Stimulated activated CD8-positive, alpha-beta memory T cell treated with anti-CD3 and anti-CD28 coated beads, Interleukin-2, amount 100 ng/mL, for 48 hours (primary cell): ENCODE results near the gene IFIT1B.
"Not testable (repeated sequence)": the region's sequence is repeated elsewhere in the genome, so short reads cannot be mapped to it uniquely, and the experiment has no call there.

Experiments used
- DNase-seq, 2 donors: peaks; one replicate each; pipeline ENCODE4 v3.0.0-alpha.2; 2020; ENCODE audit warnings: low read depth in 2 of 2

Gene IFIT1B

DNA sequence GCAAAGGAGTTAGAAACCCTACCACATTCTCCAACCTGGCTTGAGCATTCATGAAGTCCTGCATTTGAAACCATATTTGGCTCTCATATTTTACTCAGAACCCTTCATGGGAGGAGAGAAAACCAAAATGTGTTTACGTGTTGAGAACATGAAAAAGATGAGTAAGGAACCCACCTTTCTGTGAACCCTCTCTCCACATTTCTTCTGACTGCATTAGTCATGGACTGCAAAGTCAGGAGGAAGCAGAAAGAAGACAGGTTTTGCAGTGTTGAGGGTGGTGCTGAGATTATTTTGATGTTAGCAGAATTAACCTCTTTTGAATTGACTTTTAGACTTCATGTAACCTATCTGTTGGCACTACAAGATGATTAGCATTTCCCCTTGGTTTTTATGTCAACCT, 4.9 kb downstream of the IFIT1B start:
- no peak for DNase-seq

DNA sequence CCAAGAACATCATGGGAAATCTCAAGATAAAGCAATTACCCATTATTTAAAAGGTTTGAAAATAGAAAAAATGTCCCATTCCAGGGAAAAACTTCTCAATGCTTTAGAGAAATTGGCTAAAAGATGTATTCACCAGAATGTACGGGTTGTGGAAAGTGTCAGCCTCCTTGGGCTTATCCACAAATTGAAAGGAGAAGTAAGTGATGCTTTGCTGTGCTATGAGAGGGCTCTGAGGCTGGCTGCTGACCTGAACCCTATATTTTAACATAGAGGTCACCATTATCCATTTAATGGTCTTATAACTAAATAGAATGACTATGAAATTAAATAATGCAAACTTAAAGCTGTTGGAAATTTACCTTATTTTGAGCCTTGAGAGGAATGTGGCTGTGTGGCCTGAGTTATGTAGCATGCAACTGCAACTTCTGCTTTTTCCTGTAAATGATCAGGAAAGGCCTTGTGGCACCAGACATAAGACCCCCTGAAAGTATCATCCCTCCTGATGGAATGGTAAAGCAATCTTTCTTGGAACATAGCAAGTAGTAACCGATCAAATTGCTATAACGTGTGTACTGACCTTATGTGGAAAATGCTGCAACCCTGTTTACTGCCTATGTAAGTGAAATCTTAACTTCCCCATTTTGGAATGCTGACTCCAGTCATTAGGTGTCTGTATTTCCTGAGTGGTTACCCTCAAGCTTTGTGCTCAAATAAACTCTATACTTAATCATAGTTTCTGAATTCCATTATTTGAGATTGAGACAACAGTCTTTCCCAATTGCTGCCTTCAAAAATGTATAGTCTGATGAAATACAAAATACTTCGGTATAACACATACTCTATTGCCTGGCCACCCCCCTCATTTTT, 6.9 kb downstream of the IFIT1B start:
- DNase-seq, result no peak

DNA sequence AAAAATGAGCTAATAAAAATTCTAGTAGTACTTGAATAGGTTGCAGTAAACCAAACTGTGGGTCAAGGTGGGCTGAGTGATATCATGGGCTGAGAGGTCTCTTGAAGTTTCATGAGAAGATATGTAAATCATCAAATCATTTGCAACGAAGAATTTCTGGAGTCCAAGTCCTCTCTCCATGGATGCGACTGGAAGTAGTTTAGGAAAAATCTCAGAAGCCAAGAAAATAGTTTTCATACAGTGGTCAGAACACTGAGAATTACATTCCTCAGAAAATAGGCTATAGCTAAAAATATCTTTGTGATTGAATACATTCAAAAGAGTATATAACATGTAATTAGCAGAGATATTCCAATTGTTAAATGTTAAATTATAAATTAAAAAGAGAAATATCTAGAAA, 10.9 kb downstream of the IFIT1B start:
- DNase-seq, result no peak

DNA sequence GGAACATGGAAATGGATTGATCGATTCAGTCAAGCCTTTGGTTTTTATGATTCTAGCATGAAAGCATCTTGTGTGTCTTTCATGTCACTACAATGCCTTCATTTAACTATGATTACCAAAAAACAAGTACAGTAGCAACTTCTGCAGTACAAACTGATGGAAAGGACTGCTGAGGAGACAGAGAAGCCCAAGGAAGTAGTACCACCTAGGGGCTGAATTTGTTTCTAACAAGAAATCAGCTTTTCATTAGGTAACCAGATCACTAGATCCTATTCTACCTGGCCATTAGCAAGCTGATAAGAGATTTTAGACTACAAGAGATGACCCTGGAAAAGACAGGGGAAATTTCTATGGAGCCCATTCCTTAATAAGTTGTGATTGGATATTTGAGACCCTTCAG, 11.4 kb downstream of the IFIT1B start:
- DNase-seq, result no peak

DNA sequence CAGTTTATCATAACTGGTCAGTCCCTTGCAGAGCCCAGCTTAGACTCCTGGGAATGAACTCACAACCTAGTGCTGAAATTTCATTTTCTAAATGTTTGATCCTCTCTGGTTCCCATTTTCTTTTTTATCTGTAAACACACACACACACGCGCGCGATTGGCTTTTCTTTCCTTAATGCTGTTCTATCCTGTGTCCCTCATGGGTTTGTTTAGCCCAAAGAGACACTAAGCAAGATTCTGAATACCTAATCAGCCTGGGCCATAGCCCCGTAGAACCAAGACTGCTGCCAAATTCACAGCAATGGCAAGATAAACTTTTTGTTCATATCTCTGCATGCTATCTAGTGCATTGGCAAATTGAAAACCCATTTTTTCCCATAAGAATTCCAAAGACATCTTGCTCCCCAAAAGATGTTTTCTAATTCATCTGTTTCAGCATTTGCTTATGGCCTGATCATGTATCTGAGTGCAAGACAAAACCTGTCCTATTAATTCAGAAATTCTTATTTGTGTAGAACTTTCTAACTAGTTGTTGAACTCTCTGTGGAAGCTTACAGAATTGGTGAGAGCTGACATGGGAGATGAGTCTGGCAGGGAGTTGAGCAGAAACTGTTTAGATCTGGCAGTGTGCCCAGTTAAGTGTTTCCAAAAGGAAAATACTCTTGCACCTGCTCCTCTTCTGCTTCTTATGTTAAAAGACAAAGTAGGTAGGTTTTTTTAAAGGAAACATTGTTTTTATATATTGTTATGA, 12.8 kb downstream of the IFIT1B start:
- DNase-seq, result no peak

DNA sequence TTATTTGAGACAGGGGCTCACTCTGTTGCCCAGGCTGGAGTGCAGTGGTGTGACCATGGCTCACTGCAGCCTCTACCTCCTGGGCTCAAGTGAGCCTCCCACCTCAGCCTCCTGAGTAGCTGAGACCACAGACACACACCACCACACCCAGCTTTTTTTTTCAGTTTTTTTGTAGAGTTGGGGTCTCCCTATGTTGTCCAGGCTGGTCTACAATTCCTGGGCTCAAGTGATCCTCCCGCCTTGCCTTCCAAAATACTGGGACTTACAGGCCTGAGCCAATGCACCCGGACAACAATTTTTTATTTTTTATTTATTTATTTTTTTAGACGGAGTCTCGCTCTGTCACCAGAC, 13.3 kb downstream of the IFIT1B start:
- not testable (repeated sequence) for DNase-seq

DNA sequence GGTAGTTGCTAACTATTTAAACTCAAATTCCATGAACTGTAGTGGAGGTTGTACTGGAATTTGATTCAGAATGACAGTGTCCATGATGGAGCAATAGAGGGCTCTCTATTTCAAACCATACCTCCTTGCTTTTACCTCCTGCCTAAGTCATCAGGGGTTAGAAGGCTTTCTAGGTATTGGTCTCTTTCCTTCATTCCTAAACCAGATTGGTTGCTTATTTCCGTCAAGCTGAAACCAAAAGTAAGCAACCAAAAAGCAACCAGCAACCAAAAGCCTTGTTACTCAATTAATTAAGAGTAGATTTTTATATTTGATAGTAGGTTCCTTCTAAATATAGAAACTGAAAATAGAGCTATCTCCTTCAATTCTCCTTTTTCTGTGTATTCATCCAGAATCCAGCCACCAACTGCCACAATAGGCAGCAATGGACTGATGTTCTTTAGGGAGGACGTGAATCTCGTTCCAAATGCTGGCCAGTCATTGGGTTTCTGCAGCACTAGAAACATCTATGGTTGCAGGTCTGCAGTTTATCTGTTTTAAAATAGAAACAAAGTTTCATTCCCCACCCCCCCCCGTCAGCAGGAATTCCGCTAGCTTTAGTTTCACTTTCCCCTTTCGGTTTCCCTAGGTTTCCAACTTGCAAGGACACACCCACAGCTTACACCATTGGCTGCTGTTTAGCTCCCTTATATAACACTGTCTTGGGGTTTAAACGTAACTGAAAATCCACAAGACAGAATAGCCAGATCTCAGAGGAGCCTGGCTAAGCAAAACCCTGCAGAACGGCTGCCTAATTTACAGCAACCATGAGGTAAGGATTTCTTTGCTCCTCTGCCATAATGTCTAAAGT, 14.3 kb downstream of the IFIT1B start, which contains the start of gene IFIT1:
IFIT1 (plus strand) TSS at position 717 of the 850 bp plus-strand sequence; CDS start at position 807, 90 bp downstream.
- no peak for DNase-seq

DNA sequence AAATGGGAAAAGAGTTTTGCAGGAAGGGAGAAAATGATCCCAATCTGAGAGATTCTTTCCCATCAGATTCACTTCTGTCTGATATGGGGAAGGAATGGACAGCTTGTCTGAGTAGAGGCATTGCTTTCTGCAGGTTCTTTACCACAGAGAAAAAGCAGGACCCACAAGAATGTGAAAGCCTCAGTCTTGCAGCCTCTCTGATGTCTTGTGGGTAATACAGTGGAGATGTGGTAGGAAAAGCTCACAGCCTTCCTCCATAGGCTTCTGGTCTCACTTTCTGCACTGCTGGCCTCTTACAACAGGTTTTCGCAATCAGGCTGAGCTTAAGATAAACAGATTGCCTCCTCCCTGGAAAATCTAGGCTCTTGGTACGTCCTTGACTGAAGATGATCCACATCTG, 15.1 kb downstream of the IFIT1B start:
- DNase-seq, result no peak

DNA sequence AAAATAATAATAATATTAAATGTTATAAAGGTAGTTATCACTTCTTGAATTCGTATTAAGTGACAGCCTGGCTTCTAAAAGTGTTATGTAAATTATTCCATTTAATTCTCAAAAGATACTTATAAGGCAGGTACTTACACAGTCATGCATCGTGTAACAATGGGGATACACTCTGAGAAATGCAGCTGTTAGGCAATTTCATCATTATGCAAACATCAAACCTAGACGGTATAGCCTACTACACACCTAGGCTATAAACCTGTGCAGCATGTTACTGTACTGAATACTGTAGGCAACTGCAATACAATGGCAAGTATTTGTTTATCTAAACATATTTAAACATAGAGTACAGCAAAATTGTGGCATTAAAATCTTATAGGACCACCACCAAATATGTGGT, 16.0 kb downstream of the IFIT1B start:
- no peak for DNase-seq

DNA sequence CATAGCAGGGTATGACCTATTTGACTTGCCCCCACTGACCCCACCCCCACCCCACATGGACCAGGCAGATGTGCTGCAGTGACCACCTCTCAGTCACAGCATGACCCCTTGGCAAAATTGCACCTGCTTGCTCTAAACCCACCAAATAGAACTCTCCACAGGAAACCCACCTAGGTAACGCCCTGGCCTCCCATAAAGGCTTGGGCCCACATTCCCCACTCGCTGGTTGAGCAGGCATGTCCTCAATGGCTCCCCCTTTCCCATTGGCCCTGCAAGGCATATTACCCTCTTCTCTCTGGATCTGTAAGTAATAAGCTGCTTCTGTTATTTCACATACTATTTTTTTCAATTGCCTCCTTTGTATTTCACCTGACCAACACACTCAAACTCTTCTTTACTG, 17.3 kb downstream of the IFIT1B start:
- no peak for DNase-seq

DNA sequence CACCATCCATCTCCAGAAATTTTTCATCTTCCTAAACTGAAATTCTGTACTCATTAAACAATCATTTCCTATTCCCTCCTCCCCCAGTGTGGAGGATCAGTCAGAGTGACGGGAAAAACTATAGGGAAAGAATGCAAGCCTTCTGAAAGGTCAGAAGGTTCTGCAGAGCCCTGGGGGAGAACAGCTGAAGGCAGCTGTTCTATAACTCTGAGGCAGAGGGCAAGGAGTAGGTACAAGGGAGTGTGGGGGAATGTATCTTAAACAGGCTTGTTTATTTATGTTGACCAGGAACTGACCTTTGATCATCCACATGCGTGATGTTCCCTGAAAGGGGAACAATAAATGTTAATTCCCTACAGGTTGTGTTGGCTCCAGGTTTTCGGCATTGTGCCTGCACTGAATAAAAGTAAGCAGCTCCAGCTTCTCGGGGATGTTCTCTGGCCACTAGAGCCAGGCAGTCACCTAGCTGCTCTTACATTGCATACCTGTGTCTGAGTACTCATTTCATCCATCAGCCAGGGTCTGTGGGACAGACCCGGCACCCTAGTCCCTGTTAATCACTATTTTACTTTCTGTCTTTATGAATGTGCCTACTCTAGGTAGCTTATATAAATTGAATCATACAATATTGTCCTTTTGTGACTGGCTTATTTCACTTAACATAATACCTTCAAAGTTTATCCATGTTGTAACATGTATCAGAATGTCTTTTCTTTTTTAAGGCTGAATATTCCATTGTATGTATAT, 20.3 kb downstream of the IFIT1B start:
- no peak for DNase-seq

DNA sequence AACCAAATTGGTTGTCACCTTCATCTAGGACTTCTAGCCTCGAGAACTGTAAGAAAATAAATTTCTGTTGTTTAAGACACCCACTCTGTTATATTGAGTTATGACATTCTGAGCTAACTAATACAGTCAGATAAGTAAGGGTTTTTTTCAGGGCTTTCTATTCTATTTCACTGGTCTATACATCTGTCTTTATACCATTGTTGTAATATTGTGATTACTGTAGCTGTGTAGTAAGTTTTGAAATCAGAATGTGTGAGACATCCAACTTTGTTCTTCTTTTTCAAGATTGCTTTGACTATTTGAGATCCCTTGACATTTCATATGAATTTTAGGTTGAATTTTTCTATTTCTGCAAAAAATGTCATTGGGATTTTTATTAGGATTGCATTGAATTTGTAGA, 22.1 kb downstream of the IFIT1B start:
- DNase-seq, result no peak

DNA sequence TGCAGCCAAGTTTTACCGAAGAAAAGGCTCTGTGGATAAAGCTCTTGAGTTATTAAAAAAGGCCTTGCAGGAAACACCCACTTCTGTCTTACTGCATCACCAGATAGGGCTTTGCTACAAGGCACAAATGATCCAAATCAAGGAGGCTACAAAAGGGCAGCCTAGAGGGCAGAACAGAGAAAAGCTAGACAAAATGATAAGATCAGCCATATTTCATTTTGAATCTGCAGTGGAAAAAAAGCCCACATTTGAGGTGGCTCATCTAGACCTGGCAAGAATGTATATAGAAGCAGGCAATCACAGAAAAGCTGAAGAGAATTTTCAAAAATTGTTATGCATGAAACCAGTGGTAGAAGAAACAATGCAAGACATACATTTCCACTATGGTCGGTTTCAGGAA, 25.2 kb downstream of the IFIT1B start:
- DNase-seq, result no peak

DNA sequence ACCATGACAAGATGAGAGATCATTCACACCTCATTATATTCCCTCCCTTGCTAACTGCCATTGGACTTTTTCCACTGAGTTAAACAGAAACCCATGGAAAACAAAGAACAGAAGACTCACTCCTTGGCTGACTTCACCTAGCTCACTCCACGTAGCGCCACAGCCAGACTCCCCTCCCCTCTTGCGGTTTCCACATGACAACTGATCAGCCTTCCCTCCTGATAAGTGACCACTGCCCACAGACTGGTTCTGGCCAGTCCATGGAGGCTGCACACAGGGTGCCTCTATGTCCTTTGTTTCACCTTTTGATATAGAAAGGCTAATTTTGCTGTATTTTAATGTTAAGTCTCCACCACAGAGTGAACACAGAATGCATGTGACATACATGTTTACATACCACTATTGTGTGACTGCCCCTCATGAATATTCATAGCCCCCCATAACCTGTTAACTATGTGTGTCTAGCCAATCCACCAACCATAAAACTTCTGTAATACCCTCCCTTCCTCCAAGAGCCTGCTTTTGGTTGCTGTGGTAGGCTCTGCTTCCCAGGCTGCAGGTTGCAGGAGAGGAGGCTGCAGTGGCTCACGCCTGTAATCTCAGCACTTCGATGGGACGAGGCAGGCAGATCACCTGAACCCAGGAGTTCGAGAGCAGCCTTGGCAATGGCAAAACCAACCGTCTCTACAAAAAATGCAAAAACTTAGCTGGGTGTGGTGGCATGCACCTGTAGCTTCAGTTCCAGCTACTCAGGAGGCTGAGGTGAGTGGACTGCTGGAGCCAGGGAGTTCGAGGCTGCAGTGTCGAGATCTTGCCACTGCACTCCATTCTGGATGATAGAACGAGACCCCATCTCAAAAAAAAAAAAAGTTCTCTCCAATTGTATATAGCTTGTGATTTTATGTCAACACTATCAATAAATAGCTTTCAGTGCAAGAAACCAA, 26.5 kb downstream of the IFIT1B start:
- DNase-seq, result no peak

DNA sequence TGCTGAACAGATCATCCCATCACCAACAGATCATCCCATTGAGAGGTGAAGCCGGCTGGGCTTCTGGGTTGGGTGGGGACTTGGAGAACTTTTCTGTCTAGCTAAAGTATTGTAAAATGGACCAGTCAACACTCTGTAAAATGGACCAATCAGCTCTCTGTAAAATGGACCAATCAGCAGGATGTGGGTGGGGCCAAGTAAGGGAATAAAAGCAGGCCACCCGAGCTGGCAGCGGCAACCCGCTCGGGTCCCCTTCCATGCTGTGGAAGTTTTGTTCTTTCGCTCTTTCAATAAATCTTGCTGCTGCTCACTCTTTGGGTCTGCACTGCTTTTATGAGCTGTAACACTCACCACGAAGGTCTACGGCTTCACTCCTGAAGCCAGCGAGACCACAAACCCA, 28.3 kb downstream of the IFIT1B start:
- DNase-seq, result not testable (repeated sequence)

DNA sequence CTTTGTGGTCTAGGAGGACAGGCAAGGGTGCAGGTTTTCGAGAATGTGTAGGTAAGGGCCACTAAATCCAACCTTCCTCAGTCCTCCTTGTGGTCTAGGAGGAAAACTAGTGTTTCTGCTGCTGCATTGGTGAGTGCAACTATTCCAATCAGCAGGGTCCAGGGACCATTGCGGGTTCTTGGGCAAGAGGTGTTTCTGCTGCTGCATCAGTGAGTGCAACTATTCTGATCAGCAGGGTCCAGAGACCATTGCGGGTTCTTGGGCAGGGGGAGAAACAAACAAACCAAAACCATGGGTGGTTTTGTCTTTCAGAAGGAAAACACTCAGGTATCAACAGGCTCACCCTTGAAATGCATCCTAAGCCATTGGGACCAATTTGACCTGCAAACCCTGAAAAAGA, 29.9 kb downstream of the IFIT1B start:
- not testable (repeated sequence) for DNase-seq

DNA sequence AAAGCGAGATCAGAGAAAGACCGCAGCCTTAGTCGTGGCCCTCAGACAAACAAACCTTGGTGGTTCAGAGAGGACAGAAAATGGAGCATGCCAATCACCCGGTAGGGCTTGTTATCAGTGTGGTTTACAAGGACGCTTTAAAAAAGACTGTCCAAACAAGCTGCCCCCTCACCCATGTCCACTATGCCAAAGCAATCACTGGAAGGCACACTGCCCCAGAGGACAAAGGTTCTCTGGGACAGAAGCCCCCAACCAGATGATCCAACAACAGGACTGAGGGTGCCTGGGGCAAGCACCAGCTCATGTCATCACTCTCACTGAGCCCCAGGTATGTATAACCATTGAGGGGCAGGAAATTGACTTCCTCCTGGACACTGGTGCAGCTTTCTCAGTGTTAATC, 31.4 kb downstream of the IFIT1B start:
- DNase-seq, result not testable (repeated sequence)

DNA sequence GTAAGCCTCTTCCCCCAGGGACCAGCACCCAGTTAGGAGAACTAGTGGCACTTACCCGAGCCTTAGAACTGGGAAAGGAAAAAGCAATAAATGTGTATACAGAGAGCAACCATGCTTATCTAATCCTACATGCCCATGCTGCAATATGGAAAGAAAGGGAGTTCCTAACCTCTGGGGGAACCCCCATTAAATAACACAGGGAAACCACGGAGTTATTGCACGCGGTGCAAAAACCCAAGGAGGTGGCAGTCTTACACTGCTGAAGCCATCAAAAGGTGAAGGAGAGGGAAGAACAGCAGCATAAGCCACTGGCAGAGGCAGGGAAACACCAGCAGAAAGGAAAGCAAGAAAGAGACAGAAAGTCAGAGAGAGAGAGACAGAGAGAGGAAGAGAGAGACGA, 32.7 kb downstream of the IFIT1B start:
- not testable (repeated sequence) for DNase-seq

DNA sequence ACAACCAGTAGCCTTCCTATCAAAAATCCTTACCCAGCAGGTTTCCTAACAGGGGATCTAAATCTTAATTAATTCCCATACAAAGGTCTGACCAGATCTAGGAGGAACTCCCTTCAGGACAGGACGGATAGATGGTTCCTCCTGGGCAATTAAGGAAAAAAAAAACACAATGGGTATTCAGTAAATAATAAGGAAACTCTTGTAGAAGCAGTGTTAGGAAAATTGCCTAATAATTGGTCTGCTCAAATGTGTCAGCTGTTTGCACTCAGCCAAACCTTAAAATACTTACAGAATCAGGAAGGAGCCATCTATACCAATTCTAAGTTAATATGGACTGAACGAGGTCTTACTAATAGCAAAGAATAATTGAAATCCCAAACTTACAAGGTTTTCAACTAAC, 33.3 kb downstream of the IFIT1B start:
- not testable (repeated sequence) for DNase-seq

DNA sequence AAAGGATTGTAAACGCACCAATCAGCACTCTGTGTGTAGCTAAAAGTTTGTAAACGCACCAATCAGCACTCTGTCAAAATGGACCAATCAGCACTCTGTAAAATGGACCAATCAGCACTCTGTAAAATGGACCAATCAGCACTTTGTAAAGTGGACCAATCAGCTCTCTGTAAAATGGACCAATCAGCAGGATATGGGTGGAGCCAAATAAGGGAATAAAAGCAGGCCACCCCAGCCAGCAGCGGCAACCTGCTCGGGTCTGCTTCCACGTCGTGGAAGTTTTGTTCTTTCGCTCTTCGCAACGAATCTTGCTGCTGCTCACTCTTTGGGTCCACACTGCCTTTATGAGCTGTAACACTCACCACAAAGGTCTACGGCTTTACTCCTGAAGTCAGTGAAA, 34.4 kb downstream of the IFIT1B start:
- not testable (repeated sequence) for DNase-seq
